ENCODE measurements around the gene ATP5MC3. TPM values are rescaled to one million over a fixed set of nuclear protein-coding genes. Genes with fewer than 3 reads are reported as not detected.

ATP5MC3 gene
- polyA plus RNA-seq, 1 donor from 2014 or later = 303 TPM

- Histone ChIP-seq H2AFZ (ENCODE audit: low read depth, low read length) (no peak overlapping the region), H3K27ac (ENCODE audit: low read length) (no peak overlapping the region), H3F3A (ENCODE audit: insufficient read depth, low read length, poor library complexity, severe bottlenecking) (no peaks in the 10 kb centered on the region), H4K20me1 (ENCODE audit: insufficient read depth) (no peaks in the 10 kb centered on the region), H3K4me3 (ENCODE audit: low read length) (no peak overlapping the region), H3K9me3 (ENCODE audit: low read length) (no peaks in the 10 kb centered on the region), H3K9ac (ENCODE audit: low read length) (no peak overlapping the region), H3K27me3 (ENCODE audit: insufficient read depth, low read depth, low read length) (no peaks in the 10 kb centered on the region), H3K79me2 (replicated peaks; ENCODE audit: insufficient read depth, low read length) (peaks cover 43% of the 10 kb centered on the region), H3K36me3 (ENCODE audit: insufficient read depth, low read length) (peaks cover 8% of the 10 kb centered on the region), H3K4me2 (ENCODE audit: low read length) (no peak overlapping the region), H3K9me2 (ENCODE audit: insufficient read depth, low read length) (no peaks in the 10 kb centered on the region)
- TF ChIP-seq EZH2 (IDR thresholded peaks at IDR 0.05; ENCODE audit: borderline replicate concordance, insufficient read depth, low read length, poor library complexity, severe bottlenecking) (no peak), RAD21 (conservative IDR thresholded peaks at IDR 0.05) (no peak), TAF1 (IDR thresholded peaks at IDR 0.05; ENCODE audit: low read depth) (no peak), MXI1 (conservative IDR thresholded peaks at IDR 0.05; ENCODE audit: poor library complexity, severe bottlenecking) (no peak), POLR2AphosphoS5 (IDR thresholded peaks at IDR 0.05) (no peak), SMC3 (conservative IDR thresholded peaks at IDR 0.05; ENCODE audit: poor library complexity) (no peak), EP300 (conservative IDR thresholded peaks at IDR 0.05; ENCODE audit: poor library complexity, severe bottlenecking) (no peak)
- TF ChIP-seq, protein P1, sequence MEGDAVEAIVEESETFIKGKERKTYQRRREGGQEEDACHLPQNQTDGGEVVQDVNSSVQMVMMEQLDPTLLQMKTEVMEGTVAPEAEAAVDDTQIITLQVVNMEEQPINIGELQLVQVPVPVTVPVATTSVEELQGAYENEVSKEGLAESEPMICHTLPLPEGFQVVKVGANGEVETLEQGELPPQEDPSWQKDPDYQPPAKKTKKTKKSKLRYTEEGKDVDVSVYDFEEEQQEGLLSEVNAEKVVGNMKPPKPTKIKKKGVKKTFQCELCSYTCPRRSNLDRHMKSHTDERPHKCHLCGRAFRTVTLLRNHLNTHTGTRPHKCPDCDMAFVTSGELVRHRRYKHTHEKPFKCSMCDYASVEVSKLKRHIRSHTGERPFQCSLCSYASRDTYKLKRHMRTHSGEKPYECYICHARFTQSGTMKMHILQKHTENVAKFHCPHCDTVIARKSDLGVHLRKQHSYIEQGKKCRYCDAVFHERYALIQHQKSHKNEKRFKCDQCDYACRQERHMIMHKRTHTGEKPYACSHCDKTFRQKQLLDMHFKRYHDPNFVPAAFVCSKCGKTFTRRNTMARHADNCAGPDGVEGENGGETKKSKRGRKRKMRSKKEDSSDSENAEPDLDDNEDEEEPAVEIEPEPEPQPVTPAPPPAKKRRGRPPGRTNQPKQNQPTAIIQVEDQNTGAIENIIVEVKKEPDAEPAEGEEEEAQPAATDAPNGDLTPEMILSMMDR (IDR thresholded peaks at IDR 0.05; ENCODE audit: poor library complexity, severe bottlenecking) = no peak
Measured at GRCh38 chr2:175135177-175135576, 46.3 kb downstream of the ATP5MC3 start.

DNA sequence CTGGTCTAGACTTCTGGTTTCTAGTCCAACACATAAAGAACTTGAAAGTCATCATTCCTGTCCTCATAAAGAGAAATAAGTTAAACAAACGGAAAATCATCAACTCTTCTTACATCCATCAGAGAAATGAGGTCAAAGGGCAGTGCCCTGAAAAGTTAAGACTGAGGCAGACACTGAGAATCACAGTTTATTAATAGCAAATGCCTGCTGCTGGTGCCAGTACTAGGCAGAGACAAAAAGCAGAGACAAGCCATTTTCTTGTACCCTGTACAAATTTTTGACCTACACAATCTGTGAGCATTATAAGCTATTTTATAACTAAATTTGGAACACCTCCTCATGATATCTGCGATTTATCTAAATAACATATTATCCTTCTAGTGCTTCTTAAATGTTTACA, 50.3 kb downstream of the ATP5MC3 start:
- Histone ChIP-seq H3K27ac (ENCODE audit: low read length) (no peak overlapping the region), H2AFZ (ENCODE audit: low read depth, low read length) (no peak overlapping the region), H4K20me1 (ENCODE audit: insufficient read depth) (no peaks in the 10 kb centered on the region), H3K9ac (ENCODE audit: low read length) (no peak overlapping the region), H3K9me2 (ENCODE audit: insufficient read depth, low read length) (no peaks in the 10 kb centered on the region), H3K36me3 (ENCODE audit: insufficient read depth, low read length) (peaks cover 15% of the 10 kb centered on the region), H3K4me2 (ENCODE audit: low read length) (no peak overlapping the region), H3K27me3 (ENCODE audit: insufficient read depth, low read depth, low read length) (no peaks in the 10 kb centered on the region), H3K4me3 (ENCODE audit: low read length) (no peak overlapping the region), H3K79me2 (replicated peaks; ENCODE audit: insufficient read depth, low read length) (peaks cover 18% of the 10 kb centered on the region), H3F3A (ENCODE audit: insufficient read depth, low read length, poor library complexity, severe bottlenecking) (no peaks in the 10 kb centered on the region), H3K9me3 (ENCODE audit: low read length) (no peaks in the 10 kb centered on the region)
- TF ChIP-seq RAD21 (conservative IDR thresholded peaks at IDR 0.05) (no peak), MXI1 (conservative IDR thresholded peaks at IDR 0.05; ENCODE audit: poor library complexity, severe bottlenecking) (no peak), EP300 (conservative IDR thresholded peaks at IDR 0.05; ENCODE audit: poor library complexity, severe bottlenecking) (no peak), EZH2 (IDR thresholded peaks at IDR 0.05; ENCODE audit: borderline replicate concordance, insufficient read depth, low read length, poor library complexity, severe bottlenecking) (no peak), POLR2AphosphoS5 (IDR thresholded peaks at IDR 0.05) (no peak), TAF1 (IDR thresholded peaks at IDR 0.05; ENCODE audit: low read depth) (no peak)
- TF ChIP-seq, protein P1 (IDR thresholded peaks at IDR 0.05; ENCODE audit: poor library complexity, severe bottlenecking) = no peak
- TF ChIP-seq, protein P2, sequence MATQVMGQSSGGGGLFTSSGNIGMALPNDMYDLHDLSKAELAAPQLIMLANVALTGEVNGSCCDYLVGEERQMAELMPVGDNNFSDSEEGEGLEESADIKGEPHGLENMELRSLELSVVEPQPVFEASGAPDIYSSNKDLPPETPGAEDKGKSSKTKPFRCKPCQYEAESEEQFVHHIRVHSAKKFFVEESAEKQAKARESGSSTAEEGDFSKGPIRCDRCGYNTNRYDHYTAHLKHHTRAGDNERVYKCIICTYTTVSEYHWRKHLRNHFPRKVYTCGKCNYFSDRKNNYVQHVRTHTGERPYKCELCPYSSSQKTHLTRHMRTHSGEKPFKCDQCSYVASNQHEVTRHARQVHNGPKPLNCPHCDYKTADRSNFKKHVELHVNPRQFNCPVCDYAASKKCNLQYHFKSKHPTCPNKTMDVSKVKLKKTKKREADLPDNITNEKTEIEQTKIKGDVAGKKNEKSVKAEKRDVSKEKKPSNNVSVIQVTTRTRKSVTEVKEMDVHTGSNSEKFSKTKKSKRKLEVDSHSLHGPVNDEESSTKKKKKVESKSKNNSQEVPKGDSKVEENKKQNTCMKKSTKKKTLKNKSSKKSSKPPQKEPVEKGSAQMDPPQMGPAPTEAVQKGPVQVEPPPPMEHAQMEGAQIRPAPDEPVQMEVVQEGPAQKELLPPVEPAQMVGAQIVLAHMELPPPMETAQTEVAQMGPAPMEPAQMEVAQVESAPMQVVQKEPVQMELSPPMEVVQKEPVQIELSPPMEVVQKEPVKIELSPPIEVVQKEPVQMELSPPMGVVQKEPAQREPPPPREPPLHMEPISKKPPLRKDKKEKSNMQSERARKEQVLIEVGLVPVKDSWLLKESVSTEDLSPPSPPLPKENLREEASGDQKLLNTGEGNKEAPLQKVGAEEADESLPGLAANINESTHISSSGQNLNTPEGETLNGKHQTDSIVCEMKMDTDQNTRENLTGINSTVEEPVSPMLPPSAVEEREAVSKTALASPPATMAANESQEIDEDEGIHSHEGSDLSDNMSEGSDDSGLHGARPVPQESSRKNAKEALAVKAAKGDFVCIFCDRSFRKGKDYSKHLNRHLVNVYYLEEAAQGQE (IDR thresholded peaks at IDR 0.05; ENCODE audit: borderline replicate concordance) = no peak
